ENCODE results near the gene CDK5RAP2.

DNA sequence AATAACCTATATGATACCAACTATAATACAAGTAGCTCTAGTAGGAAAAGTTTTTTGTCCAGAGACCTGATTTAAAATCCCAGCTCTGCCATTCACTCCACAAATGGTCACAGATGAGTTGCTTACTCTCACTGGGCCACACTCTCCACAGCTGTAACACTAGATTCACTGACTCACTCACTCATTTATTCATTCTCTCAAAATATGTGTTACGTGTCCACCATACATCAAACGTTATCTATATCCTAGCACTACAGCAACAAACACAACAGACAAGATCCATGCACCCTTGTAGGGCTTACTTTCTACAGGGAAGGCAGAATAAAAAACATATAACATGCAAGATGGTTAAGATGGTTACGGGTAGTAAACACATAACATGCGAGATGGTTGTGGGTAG is 146.3 kb downstream of the CDK5RAP2 start:
- TF ChIP-seq, protein P1, sequence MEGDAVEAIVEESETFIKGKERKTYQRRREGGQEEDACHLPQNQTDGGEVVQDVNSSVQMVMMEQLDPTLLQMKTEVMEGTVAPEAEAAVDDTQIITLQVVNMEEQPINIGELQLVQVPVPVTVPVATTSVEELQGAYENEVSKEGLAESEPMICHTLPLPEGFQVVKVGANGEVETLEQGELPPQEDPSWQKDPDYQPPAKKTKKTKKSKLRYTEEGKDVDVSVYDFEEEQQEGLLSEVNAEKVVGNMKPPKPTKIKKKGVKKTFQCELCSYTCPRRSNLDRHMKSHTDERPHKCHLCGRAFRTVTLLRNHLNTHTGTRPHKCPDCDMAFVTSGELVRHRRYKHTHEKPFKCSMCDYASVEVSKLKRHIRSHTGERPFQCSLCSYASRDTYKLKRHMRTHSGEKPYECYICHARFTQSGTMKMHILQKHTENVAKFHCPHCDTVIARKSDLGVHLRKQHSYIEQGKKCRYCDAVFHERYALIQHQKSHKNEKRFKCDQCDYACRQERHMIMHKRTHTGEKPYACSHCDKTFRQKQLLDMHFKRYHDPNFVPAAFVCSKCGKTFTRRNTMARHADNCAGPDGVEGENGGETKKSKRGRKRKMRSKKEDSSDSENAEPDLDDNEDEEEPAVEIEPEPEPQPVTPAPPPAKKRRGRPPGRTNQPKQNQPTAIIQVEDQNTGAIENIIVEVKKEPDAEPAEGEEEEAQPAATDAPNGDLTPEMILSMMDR (IDR thresholded peaks at IDR 0.05), result no peak
- TF ChIP-seq POLR2A (IDR thresholded peaks at IDR 0.05), result no peak
